A673 (cell line): ENCODE data around the gene LUC7L2.
"Not testable (repeated sequence)": the region's sequence is repeated elsewhere in the genome, so short reads cannot be mapped to it uniquely, and the experiment has no call there.

Experiments
- CTCF ChIP-seq: fragments of 300-800, 200-600 bp; sonication (generic); conservative IDR thresholded peaks from 2 replicates; pipeline ENCODE4 v1.5.1; 2017; ENCODE audit warnings: low read depth, mild to moderate bottlenecking, antibody characterized with exemption, low read length, moderate library complexity, mixed read lengths
- EZH2 ChIP-seq: fragments of 200-600 bp; sonication (generic); IDR thresholded peaks from 2 replicates; pipeline ENCODE4 v1.6.1; 2017; ENCODE audit warnings: borderline replicate concordance, low read depth, mild to moderate bottlenecking, mixed read lengths, antibody characterized with exemption, low read length; ENCODE audit not compliant: poor library complexity, severe bottlenecking

- not testable (repeated sequence) for TF ChIP-seq CTCF, EZH2
These were observed 66.0 kb downstream of the LUC7L2 start for GRCh38 chr7:139425701-139426100.
